Measurements from ENCODE around the gene EPSTI1. TPM values are rescaled to one million over a fixed set of nuclear protein-coding genes. Genes with fewer than 3 reads are reported as not detected.
A peak's percentile ranks its signal among the peaks of the same experiment; 100 is the strongest.
"Not testable (repeated sequence)": the region's sequence is repeated elsewhere in the genome, so short reads cannot be mapped to it uniquely, and the experiment has no call there.

EPSTI1 gene
- total RNA-seq = 3.4 TPM

GRCh38 chr13:42991898-42992763, at the start of gene EPSTI1:
Gene EPSTI1 (minus strand): TSS chr13:42992241. CDS start chr13:42992165, 76 bp downstream.
- peak; percentile 69 for ATAC-seq

- ATAC-seq = no peak
Measured at GRCh38 chr13:43041369-43041921, 49.4 kb upstream of the EPSTI1 start.

DNA sequence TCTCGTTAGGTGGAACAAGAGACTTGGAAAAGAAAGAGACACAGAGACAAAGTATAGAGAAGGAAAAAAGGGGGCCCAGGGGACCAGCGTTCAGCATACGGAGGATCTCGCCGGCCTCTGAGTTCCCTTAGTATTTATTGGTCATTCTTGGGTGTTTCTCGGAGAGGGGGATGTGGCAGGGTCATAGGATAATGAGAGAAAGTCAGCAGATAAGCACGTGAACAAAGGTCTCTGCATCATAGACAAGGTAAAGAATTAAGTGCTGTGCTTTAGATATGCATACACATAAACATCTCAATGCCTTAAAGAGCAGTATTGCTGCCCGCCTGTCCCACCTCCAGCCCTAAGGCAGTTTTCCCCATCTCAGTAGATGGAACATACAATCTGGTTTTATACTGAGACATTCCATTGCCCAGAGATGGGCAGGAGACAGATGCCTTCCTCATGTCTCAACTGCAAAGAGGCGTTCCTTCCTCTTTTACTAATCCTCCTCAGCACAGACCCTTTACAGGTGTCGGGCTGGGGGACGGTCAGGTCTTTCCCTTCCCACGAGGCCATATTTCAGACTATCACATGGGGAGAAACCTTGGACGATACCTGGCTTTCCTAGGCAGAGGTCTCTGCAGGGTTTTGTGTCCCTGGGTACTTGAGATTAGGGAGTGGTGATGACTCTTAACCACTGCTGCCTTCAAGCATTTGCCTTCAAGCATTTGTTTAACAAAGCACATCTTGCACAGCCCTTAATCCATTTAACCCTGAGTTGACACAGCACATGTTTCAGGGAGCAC, 48.7 kb upstream of the EPSTI1 start:
- not testable (repeated sequence) for ATAC-seq

DNA sequence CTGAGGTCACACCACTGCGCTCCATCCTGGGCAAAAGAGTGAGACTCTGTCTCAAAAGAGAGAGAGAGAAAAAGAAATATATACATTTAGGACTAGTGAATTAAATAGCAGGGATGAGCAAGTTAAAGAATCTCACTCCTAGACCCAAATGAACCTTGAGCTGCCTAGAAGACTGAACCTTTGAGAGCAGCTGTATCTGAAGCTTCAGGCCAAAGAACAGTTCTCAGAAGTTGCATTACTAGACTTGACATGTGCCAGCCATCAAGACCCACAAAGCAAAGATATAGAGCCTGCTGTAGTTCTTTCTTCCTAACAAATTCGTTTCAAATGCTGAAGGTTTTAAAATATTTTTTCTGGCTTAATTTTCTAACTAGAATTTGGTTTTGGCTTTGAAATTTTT, 47.9 kb upstream of the EPSTI1 start:
- ATAC-seq = no peak

DNA sequence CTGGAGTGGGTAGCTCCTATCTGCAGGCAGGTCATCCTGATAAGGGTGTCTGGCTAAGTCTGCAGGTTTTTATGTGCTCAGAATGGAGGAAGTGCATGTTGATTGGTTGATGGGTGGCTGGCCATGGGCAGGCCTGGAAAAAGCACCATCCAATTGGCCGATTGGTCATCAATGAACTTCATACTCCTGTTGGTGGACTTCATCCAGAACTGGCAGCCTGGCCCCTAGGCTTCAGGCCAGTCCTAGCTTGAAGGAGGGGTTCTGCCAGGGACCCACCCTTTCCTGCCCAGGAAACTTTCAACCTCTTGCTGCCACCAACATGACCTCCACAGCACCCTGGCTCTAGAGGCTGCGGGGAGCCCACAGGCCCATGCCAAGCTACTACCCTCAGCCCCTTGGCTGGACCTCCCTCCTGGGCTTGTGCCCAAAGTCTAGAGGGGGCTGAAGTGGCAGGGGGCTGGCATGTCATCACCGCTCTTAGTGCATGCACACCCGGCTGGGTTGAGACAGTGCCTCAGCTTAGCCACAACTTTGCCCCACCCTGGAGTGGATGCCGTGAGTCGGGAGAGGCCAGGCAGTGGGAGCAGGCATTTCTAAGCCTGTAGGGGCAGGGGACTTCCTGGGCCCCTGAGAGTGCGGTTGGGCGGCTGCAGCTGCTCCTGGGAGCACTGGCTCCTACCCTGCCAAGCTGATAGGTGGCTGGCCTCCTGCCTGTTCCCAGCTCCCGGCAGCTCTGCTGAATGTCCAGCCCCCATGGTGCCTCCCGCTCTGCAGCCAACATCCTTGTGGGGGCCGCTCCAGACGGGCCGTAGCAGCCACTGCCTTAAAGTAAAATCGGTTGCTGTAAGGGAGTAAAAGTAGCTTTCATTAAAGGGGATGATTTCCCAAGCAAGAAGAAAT, 44.6 kb upstream of the EPSTI1 start:
- ATAC-seq = no peak

DNA sequence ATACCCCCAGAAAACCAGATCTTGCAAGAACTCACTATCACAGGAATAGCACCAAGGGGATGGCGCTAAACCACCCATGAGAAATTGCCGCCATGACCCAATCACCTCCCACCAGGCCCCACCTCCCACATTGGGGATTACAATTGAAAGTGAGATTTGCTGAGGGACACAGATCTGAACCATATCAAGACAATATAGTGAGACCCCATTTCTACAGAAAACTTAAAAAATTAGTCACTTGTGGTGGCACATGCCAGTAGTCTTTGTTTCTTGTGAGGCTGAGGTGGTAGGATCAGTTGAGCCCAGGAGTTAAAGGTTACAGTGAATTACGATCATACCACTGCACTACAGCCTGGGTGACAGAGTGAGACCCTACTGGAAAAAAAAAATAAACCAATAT, 41.0 kb upstream of the EPSTI1 start:
- ATAC-seq = no peak

DNA sequence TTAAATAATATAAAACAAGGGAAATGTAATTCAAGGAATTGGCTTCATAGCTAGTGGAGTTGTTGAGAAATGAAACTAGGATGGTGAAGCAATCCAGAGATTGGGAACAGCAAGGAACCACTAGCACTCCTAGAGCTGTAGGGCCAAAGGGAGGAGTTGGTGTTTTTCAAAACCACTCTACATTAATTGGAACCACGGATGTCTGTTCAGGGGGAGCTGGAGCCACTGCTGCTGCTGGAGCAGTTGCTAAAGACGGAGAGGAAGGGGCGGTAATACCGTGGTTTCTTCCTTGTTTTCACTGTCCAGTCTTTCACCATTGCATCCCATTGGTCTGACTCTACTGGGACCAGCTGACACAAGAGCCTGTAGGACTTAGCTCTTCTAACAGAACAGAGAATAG, 39.8 kb upstream of the EPSTI1 start:
- ATAC-seq = no peak

DNA sequence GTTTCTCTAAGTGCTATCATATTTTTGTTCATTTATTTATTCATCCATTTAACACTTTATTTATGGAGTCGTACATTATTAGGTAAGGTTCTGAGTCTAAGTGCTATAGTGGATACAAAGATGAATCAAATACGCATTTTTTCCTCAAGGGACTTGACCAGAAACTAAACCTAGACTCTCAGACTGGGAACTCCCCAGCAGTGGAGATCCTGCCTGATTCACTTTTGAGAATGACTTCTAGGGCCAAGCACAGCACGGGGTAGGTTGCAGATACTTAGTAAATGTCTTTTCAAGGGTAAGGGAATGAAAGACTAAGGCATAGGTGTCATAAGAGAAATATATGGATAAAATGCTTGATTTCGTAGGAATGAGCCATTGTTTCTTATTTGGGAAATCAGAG, 38.5 kb upstream of the EPSTI1 start:
- ATAC-seq = no peak

DNA sequence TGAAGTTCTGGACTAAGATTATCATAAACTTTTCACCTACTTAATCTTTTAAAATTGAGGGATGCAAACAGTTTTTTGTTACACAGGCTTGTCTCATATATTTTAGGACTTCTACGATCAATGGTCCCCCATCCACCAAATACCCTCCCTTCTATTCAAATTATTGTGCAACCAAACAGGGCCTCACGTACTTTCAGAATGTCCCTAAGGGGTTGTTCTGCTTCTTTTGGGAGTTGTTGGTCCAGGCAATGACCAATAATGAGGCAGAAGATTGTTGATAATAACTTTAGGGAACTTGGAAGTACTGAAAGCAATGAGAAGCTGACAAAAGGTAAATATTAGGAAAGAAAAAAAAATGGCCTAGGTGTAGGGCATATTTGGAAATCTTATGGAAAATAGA, 34.2 kb upstream of the EPSTI1 start:
- no peak for ATAC-seq

GRCh38 chr13:43023289-43023963, 31.4 kb upstream of the EPSTI1 start, which contains the start of gene DNAJC15:
Gene DNAJC15 (plus strand): TSS chr13:43023586. CDS start chr13:43023627, 41 bp downstream.
- peak; percentile 88 for ATAC-seq

DNA sequence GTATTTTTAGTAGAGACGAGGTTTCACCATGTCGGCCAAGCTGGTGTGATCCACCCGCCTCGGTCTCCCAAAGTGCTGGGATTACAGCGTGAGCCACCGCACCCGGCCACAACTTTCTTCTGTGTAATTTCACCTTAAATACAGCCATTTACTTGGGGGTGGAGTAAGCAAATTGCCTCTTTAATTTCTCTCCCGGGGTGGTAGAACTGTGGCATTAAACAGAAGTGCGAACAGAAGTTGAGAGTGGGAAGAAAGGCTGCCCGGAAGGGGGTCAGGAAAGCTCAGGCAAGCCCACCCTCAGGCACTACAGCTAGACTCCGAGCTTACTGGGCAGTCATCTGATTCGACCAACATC, 30.9 kb upstream of the EPSTI1 start:
- no peak for ATAC-seq

DNA sequence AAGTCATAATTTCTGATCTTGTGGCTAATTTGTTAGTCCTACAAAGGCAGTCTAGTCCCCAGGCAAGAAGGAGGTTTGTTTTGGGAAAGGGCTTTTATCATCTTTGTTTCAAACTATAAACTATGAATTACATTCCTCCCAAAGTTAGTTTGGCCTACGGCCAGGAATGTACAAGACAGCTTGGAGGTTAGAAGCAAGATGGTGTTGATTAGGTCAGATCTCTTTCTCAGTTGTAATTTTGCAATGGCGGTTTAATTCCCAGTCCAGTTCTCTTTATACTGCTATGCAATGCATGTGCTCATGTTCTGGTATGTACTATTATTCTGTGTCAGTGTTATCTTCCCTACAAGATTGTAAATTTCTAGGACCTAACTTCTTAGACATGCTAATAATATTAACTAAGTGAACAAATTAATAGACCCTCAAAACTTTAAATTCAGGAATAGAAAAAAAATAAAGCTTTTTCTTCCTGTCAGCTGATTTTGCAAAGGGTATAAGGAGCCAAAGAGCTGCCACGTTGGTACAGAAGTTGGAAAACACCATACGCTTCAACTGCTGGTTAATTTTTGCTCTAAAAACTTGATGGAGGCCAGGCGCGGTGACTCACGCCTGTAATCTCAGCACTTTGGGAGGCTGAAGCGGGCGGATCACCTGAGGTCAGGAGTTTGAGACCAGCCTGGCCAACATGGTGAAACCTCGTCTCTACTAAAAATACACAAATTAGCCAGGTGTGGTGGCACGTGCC, 30.1 kb upstream of the EPSTI1 start:
- no peak for ATAC-seq

GRCh38 chr13:43020794-43021193, 28.8 kb upstream of the EPSTI1 start:
- ATAC-seq = no peak

DNA sequence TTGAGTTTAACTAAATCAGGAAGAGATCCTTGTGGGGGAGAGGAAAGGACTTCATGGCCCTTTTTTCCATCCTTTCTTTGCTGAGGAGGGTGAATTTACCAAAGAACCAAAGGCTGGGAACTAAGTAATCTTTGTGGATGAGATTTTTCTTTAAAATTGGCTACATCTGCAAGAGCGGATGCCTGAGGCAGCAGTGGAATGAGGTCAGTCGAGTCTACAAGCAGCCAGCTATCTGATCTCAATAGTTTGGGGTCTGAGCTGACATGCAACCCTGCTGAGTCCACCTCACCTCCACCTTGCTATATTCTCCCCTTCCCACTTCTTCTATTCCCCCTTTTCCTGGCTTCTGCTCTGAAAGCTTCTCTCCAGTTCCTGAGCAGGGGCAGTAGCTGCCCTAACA, 27.8 kb upstream of the EPSTI1 start:
- no peak for ATAC-seq

- no peak for ATAC-seq
Measured at GRCh38 chr13:43016226-43016625, 24.2 kb upstream of the EPSTI1 start.

DNA sequence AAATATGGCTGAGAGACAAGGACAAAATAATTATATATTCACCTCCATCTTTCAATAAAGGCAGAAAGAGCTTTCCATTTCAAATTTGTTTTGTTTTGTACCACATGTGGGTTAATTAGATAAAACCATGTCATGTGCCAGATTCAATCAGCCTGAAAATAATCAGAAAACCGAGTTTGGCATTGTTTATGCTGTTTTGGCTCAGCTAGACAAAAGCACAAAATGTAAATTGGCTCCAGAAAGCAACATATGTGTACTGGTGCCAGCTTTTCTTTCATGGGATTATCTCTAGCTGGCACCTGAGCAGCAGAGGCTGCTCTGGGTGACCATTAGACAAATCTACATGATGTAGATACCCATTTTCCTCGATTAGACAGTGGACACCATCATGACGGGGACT, 22.1 kb upstream of the EPSTI1 start:
- no peak for ATAC-seq

GRCh38 chr13:43009506-43009905, 17.5 kb upstream of the EPSTI1 start:
- ATAC-seq = no peak

DNA sequence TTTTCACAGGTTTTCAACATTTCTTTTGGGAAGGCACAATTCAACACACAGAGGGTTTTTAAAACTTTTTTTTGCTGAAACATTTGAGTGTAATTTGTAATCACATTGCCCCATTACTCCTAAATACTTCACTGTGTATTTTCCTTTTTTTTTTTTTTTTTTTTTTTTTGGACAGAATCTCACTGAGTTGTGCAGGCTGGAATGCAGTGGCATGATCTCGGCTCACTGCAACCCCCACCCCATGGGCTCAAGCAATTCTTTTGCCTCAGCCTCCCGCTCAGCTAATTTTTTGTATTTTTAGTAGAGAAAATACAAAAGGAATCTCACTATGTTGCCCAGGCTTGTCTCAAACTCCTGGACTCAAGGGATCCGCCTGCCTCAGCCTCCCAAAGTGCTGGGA, 16.6 kb upstream of the EPSTI1 start:
- ATAC-seq = no peak

- ATAC-seq = no peak
Measured at GRCh38 chr13:43006893-43007631, 15.0 kb upstream of the EPSTI1 start.
